GM10266 (cell line): ENCODE data around the gene RBM38.

Experiments used
- DNase-seq: peaks from one replicate; pipeline ENCODE4 v3.0.0; 2012; ENCODE audit errors: extremely low spot score
- TF ChIP-seq, protein P1 (sequence below): IDR thresholded peaks from 2 replicates; pipeline ENCODE4 v1.5.1; 2012; ENCODE audit warnings: mild to moderate bottlenecking, low read depth; ENCODE audit not compliant: control insufficient read depth, insufficient read depth; ENCODE audit errors: missing control alignments

The RBM38 gene

DNA sequence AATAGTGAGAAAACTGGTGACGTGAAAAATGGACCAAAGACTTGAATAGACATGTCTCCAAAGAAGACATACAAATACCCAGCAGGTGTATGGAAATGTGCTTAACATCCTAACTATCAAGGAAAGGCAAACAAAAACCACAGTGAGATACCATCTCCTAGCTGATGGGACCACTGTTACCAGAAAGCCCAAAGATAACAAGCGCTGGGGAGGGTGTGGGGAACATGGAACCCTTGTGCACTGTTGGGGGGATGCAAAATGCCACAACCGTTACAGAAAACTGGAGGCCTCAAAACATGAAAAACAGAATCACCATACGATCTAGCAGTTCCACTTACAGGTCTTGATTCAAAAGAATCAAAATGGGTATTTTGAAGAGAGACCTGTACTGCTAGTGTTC, 19.8 kb upstream of the RBM38 start:
- TF ChIP-seq, protein P1, sequence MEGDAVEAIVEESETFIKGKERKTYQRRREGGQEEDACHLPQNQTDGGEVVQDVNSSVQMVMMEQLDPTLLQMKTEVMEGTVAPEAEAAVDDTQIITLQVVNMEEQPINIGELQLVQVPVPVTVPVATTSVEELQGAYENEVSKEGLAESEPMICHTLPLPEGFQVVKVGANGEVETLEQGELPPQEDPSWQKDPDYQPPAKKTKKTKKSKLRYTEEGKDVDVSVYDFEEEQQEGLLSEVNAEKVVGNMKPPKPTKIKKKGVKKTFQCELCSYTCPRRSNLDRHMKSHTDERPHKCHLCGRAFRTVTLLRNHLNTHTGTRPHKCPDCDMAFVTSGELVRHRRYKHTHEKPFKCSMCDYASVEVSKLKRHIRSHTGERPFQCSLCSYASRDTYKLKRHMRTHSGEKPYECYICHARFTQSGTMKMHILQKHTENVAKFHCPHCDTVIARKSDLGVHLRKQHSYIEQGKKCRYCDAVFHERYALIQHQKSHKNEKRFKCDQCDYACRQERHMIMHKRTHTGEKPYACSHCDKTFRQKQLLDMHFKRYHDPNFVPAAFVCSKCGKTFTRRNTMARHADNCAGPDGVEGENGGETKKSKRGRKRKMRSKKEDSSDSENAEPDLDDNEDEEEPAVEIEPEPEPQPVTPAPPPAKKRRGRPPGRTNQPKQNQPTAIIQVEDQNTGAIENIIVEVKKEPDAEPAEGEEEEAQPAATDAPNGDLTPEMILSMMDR, result no peak
- no peak for DNase-seq

GRCh38 chr20:57372157-57372556, 19.0 kb upstream of the RBM38 start:
- no peak for DNase-seq
- TF ChIP-seq, protein P1, result no peak

GRCh38 chr20:57372581-57373350, 18.4 kb upstream of the RBM38 start:
- TF ChIP-seq, protein P1, result no peak
- no peak for DNase-seq

GRCh38 chr20:57374343-57374930, 16.8 kb upstream of the RBM38 start:
- TF ChIP-seq, protein P1, result no peak
- no peak for DNase-seq

DNA sequence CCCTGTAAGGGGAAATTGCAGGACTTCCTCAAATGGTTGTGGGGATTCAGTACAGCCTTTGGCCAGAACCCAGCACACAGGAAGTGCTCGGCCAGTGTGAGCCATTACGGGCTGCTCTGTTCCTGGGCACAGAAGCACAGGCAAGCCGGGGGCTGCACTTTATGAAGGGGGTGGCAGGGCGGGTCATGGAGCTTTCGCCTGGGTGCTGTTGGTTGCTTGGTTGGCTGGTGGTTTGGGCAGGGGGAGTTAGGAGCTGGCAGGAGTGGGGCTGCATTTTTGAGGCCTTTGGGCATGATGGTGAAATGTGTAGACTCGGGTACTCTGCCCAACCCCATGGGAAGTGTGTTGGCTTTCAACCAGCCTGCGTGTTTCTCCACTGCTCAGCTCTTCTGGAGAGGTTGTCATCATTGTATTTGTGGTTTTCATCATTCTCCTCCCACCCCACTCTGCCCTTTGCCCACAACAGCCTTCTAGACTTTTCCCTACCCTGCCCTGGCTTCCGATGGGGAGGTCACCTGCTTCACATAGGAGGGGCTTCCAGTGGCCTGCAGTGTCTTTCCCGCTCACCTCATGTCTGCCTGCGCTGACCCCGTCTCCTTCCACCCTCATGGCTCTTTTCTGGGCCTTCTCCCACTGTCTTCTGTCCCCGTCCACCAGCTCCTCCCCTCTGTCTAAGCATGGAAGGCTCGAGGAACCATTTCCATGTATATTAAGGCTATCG, 16.1 kb upstream of the RBM38 start:
- no peak for DNase-seq
- TF ChIP-seq, protein P1, result no peak

DNA sequence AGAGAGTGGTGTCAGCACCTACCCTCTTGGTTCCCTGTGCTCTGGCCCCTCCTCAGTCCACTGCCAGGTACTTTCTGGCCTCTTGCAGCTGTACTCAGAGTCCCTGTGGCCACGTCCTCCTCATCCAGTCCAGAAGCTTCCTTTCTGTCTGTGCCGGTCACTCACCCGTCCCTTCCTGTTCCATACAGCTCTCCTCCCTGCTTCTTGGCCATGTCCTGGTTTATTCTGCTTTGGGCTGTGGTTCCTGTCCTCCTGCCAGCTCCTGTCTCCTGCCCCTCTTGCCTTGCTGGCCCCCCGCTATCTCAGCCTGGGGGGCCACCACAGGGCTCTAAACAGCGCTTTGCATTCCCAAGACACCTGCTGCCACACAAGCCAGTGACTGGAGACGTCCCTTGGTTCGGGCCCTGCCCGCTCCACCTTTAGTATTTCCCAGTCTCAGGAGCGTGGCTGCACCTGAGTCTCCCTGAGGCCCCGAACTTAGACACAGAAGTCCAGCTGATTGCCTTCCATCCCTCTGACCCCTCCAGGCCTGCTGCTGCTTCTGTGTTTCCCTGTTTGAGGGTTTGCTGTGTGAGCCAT, 15.5 kb upstream of the RBM38 start:
- TF ChIP-seq, protein P1, result no peak
- no peak for DNase-seq
